ENCODE data around the gene TMEM135.

DNA sequence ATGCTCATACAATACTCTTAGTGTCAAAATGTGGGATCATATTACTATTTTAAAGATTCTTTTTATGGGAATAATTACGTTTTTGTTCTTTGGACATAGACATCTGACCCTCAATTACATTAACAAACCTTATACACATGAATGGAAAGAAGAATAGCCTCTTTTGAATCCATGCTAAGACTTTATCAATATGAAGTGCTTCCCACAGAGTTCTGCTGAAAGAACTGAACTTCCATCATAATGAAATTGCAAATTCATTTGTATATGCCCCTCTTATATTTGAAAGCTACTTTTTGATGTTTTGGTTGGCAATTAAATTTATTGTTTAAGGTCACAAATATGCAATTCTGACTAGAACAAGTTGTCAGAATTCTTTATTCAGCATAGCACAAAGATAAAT, 254.9 kb downstream of the TMEM135 start:
- TF ChIP-seq EP300 (IDR thresholded peaks at IDR 0.05; ENCODE audit: borderline replicate concordance) (no peak), YY1 (IDR thresholded peaks at IDR 0.05; ENCODE audit: low read depth) (no peak), CREB1 (IDR thresholded peaks at IDR 0.05; ENCODE audit: low read depth) (no peak), CEBPB (IDR thresholded peaks at IDR 0.05) (no peak), TAF1 (IDR thresholded peaks at IDR 0.05; ENCODE audit: low read depth) (no peak), MAX (IDR thresholded peaks at IDR 0.05) (no peak), FOXM1 (IDR thresholded peaks at IDR 0.05; ENCODE audit: borderline replicate concordance, low read depth) (no peak), REST (IDR thresholded peaks at IDR 0.05; ENCODE audit: low read depth) (no peak), TCF12 (IDR thresholded peaks at IDR 0.05; ENCODE audit: low read depth) (no peak), ZBTB7A (IDR thresholded peaks at IDR 0.05; ENCODE audit: low read depth) (no peak), TEAD4 (IDR thresholded peaks at IDR 0.05) (no peak)
